Right renal cortex interstitium (tissue), 3 donors: ENCODE results near the gene LRPAP1. TPM values are rescaled to one million over a fixed set of nuclear protein-coding genes. Genes with fewer than 3 reads are reported as not detected.
"Not testable (repeated sequence)": the region's sequence is repeated elsewhere in the genome, so short reads cannot be mapped to it uniquely, and the experiment has no call there.

Experiments used
- DNase-seq, 3 donors: peaks; one replicate each; pipeline ENCODE4 v3.0.0-alpha.2; 2013; ENCODE audit warnings: low read depth in 3 of 3, low spot score in 2 of 3
- polyA plus RNA-seq, 3 donors: library from polyadenylated mRNA; unstranded; fragments of 120-200 nt; gene quantifications; one replicate each; pipeline ENCODE4 v1.2.1, GENCODE V29; 2013; ENCODE audit not compliant: insufficient read length in 3 of 3

The LRPAP1 gene
- polyA plus RNA-seq, 3 donors, result 197 to 274 (median 198) TPM

- DNase-seq, result no peak
Observed at GRCh38 chr4:3464911-3465697, 67.1 kb downstream of the LRPAP1 start.

DNA sequence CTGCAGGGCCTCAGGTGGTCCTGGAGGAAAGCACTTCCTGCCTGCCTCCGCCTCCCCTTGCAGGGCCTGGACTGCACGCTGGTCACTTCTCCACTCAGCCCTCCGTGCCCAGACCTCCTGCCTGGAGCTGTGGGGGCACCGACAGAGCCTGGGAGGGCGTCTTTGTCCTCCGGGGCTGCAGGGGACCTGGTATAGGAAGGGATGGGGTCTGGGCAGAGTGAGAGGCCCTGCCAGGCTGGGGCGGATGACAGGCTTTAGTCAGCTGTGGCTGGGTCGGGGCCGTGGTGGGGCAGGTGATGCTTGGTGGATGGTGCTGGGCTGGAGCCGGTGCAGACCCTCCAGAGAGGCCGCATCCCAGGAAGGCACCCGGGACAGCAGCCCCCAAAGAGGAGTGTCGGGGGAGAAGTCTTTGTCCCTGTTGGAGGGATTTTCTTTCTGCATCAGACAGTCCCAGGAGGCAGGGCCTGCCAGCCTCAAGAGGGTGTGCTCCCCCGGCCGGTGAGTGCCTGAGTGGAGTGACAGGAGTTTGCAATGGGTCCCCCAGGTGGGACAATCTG lies 67.8 kb downstream of the LRPAP1 start:
- no peak for DNase-seq

DNA sequence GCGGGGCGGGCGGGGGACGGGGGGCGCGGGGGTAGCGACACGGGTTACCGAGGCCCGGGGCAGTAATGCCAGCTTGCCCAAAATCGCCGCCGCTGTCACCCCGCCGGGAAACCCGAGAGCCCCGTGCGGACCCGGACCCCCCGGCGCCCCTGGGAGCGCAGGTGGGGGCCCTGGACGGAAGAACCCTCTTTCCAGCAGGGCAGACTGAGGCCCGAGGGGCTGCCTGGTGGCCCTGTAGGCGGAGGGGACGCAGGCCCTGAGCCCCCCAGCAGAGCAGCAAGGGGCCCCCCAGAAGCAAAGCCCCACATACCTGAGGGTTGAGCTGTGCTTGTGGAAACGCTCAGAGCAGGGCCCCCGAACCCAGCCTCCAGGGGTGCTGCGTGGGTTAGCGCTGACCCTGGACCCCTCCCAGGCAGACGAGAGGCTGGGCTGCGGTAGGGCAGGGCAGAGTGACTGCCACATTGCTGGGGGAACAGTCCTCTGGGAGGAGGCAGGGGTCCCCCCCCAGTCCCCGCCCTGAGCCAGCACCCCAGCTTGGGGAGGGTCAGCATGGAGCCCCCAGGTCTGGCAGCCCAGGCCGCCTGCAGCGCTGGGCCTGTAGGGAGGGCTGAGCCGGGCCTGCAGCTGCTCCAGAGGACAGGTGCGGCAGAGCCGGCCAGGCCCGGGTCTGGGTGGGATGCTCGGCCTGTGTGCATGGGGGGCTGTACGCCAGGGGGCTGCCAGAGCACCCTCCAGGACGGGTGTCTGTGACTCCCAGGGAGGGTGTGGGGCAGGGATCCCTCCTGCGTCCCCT lies 68.5 kb downstream of the LRPAP1 start:
- no peak for DNase-seq

- DNase-seq, result no peak
Observed at GRCh38 chr4:3462790-3463415, 69.3 kb downstream of the LRPAP1 start, which contains the start of gene DOK7. Gene DOK7 (plus strand): TSS chr4:3463306. CDS start chr4:3463376, 70 bp downstream.

- DNase-seq, result no peak
Observed at GRCh38 chr4:3462321-3462789, 69.9 kb downstream of the LRPAP1 start.

- no peak for DNase-seq
Observed at GRCh38 chr4:3461515-3462291, 70.5 kb downstream of the LRPAP1 start.

- no peak for DNase-seq
Observed at GRCh38 chr4:3460926-3461325, 71.3 kb downstream of the LRPAP1 start.

GRCh38 chr4:3459156-3459555 lies 73.1 kb downstream of the LRPAP1 start:
- DNase-seq, result not testable (repeated sequence)

DNA sequence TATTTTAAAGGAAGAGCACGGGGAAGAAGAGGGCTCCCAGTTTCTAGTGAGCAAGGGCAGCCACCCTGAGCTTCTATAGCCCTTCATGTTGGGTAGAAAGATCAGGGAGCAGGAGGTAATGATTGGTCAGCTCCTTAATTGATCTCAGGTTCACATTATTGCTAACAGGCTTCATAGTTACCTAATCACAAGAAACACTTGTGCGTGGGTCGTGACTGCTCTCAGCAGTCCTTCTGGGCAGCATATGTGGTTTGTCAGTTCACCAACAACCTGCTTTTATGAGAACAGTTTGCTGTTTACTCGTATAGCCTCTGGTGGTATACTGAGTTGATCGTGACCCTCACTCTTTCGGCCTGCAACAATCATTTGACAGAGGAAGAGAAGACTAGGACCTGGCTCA lies 73.9 kb downstream of the LRPAP1 start:
- DNase-seq, result no peak

- DNase-seq, result not testable (repeated sequence)
Observed at GRCh38 chr4:3455596-3455995, 76.6 kb downstream of the LRPAP1 start.

Other genes starting within 250 kb of the LRPAP1 start
- 10 to 100 TPM; 33.3 to 36.2 (median 34.5) TPM for gene RGS12, start 239.4 kb downstream of the LRPAP1 start, polyA plus RNA-seq
- gene HGFAC, start 90.5 kb downstream of the LRPAP1 start, polyA plus RNA-seq, result 1 to 10 TPM in 1 of 3 donors, under 1 TPM in 2; 0.71 to 1.3 (median 0.85) TPM
- 1 to 10 TPM; 1.2 to 2.3 (median 1.6) TPM for gene DOK7, start 69.1 kb downstream of the LRPAP1 start, polyA plus RNA-seq
- gene ADRA2C, start 234.0 kb upstream of the LRPAP1 start, polyA plus RNA-seq, result 10 to 100 TPM in 1 of 3 donors, 1 to 10 TPM in 2; 5.1 to 12.6 (median 8.1) TPM